GM19193 (cell line): ENCODE results near the gene GABRR3.

Source experiments
- POLR2A ChIP-seq: IDR thresholded peaks from 4 replicates; pipeline ENCODE4 v1.6.1; 2011; ENCODE audit not compliant: insufficient read depth, insufficient read length; ENCODE audit errors: extremely low read depth

GABRR3 gene

GRCh38 chr3:98035208-98035607 lies at the start of gene GABRR3:
Gene GABRR3, minus strand, starts transcription at chr3:98035315. Its CDS starts 328 bp downstream, at chr3:98034987.
- no peak for TF ChIP-seq POLR2A

GRCh38 chr3:98073486-98073885 lies 38.4 kb upstream of the GABRR3 start:
- no peak for TF ChIP-seq POLR2A

GRCh38 chr3:98070840-98071239 lies 35.7 kb upstream of the GABRR3 start:
- TF ChIP-seq POLR2A: no peak

DNA sequence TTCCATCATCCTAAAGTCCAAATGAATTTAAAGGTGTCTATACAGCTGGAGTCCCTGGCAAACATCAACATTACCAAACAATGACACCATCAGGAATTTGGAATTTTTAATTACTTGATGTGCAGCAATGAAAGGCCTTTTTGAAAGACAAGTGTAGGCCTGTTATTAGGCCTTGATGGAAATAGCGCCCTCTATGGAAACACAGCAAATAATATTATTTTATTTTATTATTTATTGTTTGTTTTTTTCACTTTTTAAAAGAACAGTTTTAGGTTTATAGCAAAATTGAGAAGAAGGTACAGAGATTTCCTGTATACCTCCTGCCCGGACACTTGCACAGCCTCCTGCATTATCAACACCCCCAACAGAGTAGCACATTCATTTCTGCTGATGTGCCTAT lies 33.7 kb upstream of the GABRR3 start:
- TF ChIP-seq POLR2A: no peak

DNA sequence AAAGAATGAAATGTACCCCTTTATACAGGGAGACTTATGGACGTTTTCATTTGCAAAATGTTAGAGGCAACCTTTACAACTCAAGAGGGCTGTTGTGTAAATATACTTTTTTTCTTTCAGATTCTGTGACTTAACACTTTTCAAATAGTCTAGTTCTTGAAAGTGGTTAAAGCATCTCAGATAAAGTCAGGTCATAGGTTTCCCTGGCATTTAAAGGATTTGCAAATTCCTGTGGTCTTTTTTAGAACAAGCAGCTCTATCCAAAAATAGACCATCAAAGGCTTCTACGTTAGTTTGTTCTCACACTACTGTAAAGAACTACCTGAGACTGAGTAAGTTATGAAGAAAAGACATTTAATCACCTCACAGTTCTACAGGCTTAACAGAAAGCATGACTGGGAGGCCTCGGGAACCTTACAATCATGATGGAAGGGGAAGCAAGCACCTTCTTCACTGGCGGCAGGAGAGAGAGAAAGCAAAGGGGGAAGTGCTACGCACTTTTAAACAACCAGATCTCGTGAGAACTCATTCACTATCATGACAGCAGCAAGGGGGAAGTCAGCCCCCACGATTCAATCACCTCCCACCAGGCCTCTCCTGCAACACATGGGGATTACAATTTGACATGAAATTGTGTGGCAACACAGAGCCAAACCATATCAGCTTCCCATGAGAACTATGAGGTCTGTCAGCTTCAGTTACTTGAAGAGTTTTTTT lies 23.3 kb upstream of the GABRR3 start:
- no peak for TF ChIP-seq POLR2A

- TF ChIP-seq POLR2A: no peak
These were observed 22.5 kb upstream of the GABRR3 start for GRCh38 chr3:98057631-98058030.

- TF ChIP-seq POLR2A: no peak
These were observed 20.9 kb upstream of the GABRR3 start for GRCh38 chr3:98056035-98056434.

- no peak for TF ChIP-seq POLR2A
These were observed 14.2 kb upstream of the GABRR3 start for GRCh38 chr3:98049271-98049670.

DNA sequence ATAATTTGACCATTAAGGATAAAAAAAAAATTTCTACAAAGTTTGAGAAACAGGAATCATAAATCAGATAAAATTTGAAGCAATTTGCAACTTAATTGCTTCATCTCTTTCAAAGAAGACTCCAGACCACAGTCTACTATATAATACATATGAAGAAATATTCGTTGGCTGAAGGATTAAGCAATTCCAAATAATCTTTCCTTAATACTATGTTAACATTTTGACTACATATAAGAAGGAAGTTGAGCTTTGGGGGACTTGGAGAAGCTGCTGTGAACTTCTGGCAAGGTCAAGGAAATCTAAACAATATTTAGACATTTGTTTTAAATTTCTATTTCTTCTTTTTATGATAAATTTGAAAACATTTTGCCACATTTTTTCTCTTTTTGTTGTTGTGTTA lies 13.5 kb upstream of the GABRR3 start:
- no peak for TF ChIP-seq POLR2A

DNA sequence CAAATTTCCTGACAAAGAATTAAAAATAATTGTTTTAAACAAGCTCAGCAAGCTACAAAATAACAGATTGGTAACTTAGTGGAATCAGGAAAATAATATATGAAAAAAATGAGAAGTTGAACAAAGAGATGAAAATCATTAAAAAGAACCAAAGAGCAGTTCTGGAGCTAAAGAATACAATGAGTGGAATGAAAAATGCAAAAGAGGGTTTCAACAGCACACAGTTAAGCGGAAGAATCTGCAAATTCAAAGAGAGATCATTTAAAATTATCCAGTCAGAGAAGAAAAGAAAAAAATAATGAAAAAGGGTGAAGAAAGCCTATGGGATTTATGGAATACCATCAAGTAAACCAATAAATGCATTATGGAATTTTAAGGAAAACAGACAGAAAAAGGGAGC lies 6.2 kb upstream of the GABRR3 start:
- TF ChIP-seq POLR2A: no peak

- no peak for TF ChIP-seq POLR2A
These were observed 4.4 kb upstream of the GABRR3 start for GRCh38 chr3:98039322-98040024.

DNA sequence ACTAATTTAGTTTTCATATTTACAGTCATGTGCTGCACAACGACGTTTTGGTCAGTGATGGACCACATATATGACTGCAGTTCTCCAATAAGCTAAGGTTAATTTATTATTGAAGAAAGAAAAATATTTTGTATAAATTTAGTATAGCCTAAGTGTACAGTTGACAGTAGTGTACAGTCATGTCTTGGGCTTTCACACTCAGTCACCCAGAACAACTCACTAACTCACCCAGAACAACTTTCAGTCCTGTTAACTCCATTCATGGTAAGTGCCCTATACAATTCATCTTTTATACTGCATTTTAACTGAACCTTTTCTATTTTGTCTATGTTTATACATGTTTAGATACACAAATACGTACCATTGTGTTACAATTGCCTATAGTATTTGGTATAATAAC lies 3.8 kb upstream of the GABRR3 start:
- no peak for TF ChIP-seq POLR2A

DNA sequence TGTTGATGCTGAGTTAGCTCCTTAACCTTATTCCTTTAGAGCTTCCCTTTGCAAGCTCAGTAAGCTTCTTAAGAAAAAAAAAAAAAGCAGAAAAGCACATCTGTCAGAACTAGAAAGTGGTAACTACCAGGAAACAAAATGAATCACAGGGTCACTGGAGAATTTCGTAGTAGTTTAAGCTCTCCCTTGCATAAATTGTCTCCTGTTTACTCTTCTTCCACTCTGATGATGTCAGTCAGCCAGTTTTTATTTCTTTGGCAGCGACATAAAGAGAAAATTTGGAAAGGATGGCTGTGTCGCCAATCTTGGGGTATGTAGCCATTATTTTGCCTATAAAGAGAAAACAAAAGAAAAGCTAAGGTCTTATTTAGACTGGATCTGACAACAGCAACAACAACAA lies 3.2 kb upstream of the GABRR3 start:
- TF ChIP-seq POLR2A: no peak

GRCh38 chr3:98034486-98034885 lies 629 bp downstream of the GABRR3 start:
- no peak for TF ChIP-seq POLR2A

DNA sequence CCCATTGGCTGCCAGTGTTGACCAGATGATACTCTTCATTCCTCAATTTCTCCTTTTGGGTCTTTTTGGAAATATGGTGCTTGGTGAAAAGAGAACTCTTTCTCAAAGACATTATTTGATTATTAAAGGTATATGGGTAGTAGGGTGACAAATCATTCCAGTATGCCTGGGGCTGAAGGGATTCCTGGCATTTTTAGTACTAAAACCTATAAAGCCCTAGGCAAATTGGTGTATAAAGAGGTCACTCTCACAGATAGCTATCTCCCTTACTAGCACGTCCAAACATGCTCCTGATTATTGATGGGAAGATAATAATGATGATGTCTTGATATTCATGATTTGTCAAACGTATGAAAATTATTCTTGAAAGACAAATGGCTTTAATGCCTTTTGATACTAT lies 1.1 kb downstream of the GABRR3 start:
- no peak for TF ChIP-seq POLR2A

DNA sequence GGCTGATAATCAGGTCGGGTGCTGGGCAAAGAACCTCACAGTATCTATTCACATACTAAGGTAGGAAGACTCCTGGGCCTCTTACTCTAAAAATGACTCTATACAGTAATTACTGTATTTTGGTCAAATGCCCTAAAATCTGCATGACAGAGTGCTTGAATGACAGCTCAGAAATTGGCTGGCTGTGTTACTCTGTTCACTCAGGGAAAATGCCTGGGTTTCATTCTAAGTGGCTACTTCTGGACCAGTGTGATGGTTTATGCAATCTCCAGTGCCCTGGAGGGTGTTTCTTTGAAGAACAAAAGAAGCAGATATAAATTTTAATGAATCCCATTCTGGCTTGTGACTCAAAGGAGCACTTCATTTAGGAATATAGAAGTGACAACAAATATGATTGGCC lies 2.2 kb downstream of the GABRR3 start:
- TF ChIP-seq POLR2A: no peak
